ENCODE results near the gene PLEKHO2.
"Not testable (repeated sequence)": the region's sequence is repeated elsewhere in the genome, so short reads cannot be mapped to it uniquely, and the experiment has no call there.

PLEKHO2 gene

DNA sequence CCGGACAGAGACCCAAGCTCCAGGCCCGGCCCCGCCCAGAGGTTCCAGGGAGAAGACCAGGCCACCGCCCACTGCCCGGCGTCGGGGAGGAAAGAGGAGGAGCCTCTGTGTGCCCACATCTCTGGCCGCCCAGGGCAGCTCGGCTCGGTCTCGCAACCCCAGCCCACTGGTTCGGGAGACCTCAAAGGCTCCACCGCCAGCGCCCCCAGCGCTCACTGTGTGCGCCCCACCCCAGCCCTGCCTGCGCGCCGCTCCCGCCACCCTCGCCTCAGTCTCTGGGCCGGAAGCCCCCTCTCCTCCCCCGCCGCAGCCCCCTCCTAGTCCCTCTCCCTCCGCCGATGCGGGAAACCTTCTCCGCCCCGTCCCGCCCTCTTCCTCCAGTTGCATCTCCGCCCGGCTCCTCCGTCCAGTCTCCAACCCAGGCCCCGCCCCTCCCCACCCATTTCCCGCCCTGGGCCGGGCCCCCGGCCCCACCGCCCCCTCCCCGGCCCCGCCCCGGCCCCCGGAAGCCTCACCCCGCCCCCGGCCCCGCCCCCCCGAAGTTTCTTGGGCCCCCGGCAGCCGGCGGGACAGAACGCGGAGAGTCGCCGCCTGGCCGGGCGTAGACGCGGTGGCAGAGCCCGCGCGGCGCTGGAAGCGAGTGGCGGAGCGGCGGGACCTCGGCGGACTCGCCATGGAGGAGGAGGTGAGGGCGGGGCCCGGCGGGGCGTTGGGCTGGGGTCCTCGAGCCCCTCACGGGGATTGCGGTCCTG is at the start of gene PLEKHO2:
TSS of gene PLEKHO2 (plus strand) at position 572 of the 752 bp plus-strand sequence. CDS start at position 674, 102 bp downstream.
- Histone ChIP-seq H3K4me1 (ENCODE audit: control insufficient read depth, insufficient read depth, low read length, unreplicated experiment) (peaks cover 31% of the 10 kb centered on the region), H3K27ac (ENCODE audit: low read depth, low read length) (peak within 1 kb of the TSS; percentile 73), H3K4me3 (ENCODE audit: low read depth, low read length) (peak within 1 kb of the TSS; percentile 100), H3K79me2 (ENCODE audit: control insufficient read depth, insufficient read depth, low read length, unreplicated experiment) (peaks cover 48% of the 10 kb centered on the region), H3K36me3 (ENCODE audit: insufficient read depth, low read length) (peaks cover 1% of the 10 kb centered on the region; the same call in 1 of the 2 replicates), H3K27me3 (ENCODE audit: insufficient read depth, low read length) (no peaks in the 10 kb centered on the region), H2AFZ (ENCODE audit: low read length, unreplicated experiment) (peak within 1 kb of the TSS; percentile 48)

- Histone ChIP-seq H2AFZ (ENCODE audit: low read length, unreplicated experiment) (no peak overlapping the region), H3K27me3 (ENCODE audit: insufficient read depth, low read length) (no peaks in the 10 kb centered on the region), H3K4me3 (ENCODE audit: low read depth, low read length) (no peak overlapping the region), H3K4me1 (ENCODE audit: control insufficient read depth, insufficient read depth, low read length, unreplicated experiment) (no peaks in the 10 kb centered on the region), H3K79me2 (ENCODE audit: control insufficient read depth, insufficient read depth, low read length, unreplicated experiment) (no peaks in the 10 kb centered on the region), H3K36me3 (ENCODE audit: insufficient read depth, low read length) (no peaks in the 10 kb centered on the region), H3K27ac (ENCODE audit: low read depth, low read length) (no peak overlapping the region)
Observed at GRCh38 chr15:64792282-64792681, 49.4 kb upstream of the PLEKHO2 start.

DNA sequence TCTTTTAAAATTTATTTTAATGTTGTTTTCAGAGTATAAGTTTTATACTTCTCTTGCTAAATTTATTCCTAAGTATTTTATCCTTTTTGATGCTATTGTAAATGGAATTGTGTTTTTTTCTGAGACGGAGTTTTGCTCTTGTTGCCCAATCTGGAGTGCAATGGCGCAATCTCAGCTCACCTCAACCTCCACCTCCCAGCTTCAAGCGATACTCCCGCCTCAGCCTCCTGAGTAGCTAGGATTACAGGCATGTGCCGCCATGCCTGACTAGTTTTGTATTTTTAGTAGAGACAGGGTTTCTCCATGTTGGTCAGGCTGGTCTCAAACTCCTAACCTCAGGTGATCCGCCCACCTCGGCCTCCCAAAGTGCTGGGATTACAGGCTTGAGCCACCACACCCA is 46.4 kb upstream of the PLEKHO2 start:
- H3K36me3 ChIP-seq (ENCODE audit: insufficient read depth, low read length); H3K27me3 ChIP-seq (ENCODE audit: insufficient read depth, low read length); H3K79me2 ChIP-seq (ENCODE audit: control insufficient read depth, insufficient read depth, low read length, unreplicated experiment); H2AFZ ChIP-seq (ENCODE audit: low read length, unreplicated experiment); H3K4me3 ChIP-seq (ENCODE audit: low read depth, low read length); H3K27ac ChIP-seq (ENCODE audit: low read depth, low read length); H3K4me1 ChIP-seq (ENCODE audit: control insufficient read depth, insufficient read depth, low read length, unreplicated experiment): not testable (repeated sequence)

GRCh38 chr15:64795921-64796320 is 45.8 kb upstream of the PLEKHO2 start:
- not testable (repeated sequence) for H3K27me3 ChIP-seq (ENCODE audit: insufficient read depth, low read length); H2AFZ ChIP-seq (ENCODE audit: low read length, unreplicated experiment); H3K79me2 ChIP-seq (ENCODE audit: control insufficient read depth, insufficient read depth, low read length, unreplicated experiment); H3K4me3 ChIP-seq (ENCODE audit: low read depth, low read length); H3K4me1 ChIP-seq (ENCODE audit: control insufficient read depth, insufficient read depth, low read length, unreplicated experiment); H3K27ac ChIP-seq (ENCODE audit: low read depth, low read length); H3K36me3 ChIP-seq (ENCODE audit: insufficient read depth, low read length)

GRCh38 chr15:64798905-64799304 is 42.8 kb upstream of the PLEKHO2 start:
- H3K79me2 ChIP-seq (ENCODE audit: control insufficient read depth, insufficient read depth, low read length, unreplicated experiment); H3K27me3 ChIP-seq (ENCODE audit: insufficient read depth, low read length); H3K36me3 ChIP-seq (ENCODE audit: insufficient read depth, low read length); H2AFZ ChIP-seq (ENCODE audit: low read length, unreplicated experiment); H3K4me1 ChIP-seq (ENCODE audit: control insufficient read depth, insufficient read depth, low read length, unreplicated experiment); H3K27ac ChIP-seq (ENCODE audit: low read depth, low read length); H3K4me3 ChIP-seq (ENCODE audit: low read depth, low read length): not testable (repeated sequence)

GRCh38 chr15:64800476-64800875 is 41.2 kb upstream of the PLEKHO2 start:
- no peak overlapping the region for H2AFZ ChIP-seq (ENCODE audit: low read length, unreplicated experiment)
- no peaks in the 10 kb centered on the region for H3K79me2 ChIP-seq (ENCODE audit: control insufficient read depth, insufficient read depth, low read length, unreplicated experiment)
- no peak overlapping the region for H3K27ac ChIP-seq (ENCODE audit: low read depth, low read length)
- H3K27me3 ChIP-seq (ENCODE audit: insufficient read depth, low read length), result no peaks in the 10 kb centered on the region
- peaks cover 6% of the 10 kb centered on the region for H3K4me1 ChIP-seq (ENCODE audit: control insufficient read depth, insufficient read depth, low read length, unreplicated experiment)
- no peak overlapping the region for H3K4me3 ChIP-seq (ENCODE audit: low read depth, low read length)
- H3K36me3 ChIP-seq (ENCODE audit: insufficient read depth, low read length), result no peaks in the 10 kb centered on the region

- Histone ChIP-seq H3K27me3 (ENCODE audit: insufficient read depth, low read length) (no peaks in the 10 kb centered on the region), H3K4me3 (ENCODE audit: low read depth, low read length) (no peak overlapping the region)
Observed at GRCh38 chr15:64803526-64803925, 38.2 kb upstream of the PLEKHO2 start.

GRCh38 chr15:64804619-64805018 is 37.1 kb upstream of the PLEKHO2 start:
- no peaks in the 10 kb centered on the region for H3K27me3 ChIP-seq (ENCODE audit: insufficient read depth, low read length)
- no peaks in the 10 kb centered on the region for H3K79me2 ChIP-seq (ENCODE audit: control insufficient read depth, insufficient read depth, low read length, unreplicated experiment)
- H3K4me3 ChIP-seq (ENCODE audit: low read depth, low read length), result no peak overlapping the region
- peaks cover 6% of the 10 kb centered on the region for H3K4me1 ChIP-seq (ENCODE audit: control insufficient read depth, insufficient read depth, low read length, unreplicated experiment)
- no peak overlapping the region for H3K27ac ChIP-seq (ENCODE audit: low read depth, low read length)
- no peaks in the 10 kb centered on the region for H3K36me3 ChIP-seq (ENCODE audit: insufficient read depth, low read length)
- no peak overlapping the region for H2AFZ ChIP-seq (ENCODE audit: low read length, unreplicated experiment)

More at GRCh38 chr15:64803526-64803925, 38.2 kb upstream of the PLEKHO2 start:
- Histone ChIP-seq H3K4me1 (ENCODE audit: control insufficient read depth, insufficient read depth, low read length, unreplicated experiment) (peaks cover 6% of the 10 kb centered on the region), H3K36me3 (ENCODE audit: insufficient read depth, low read length) (no peaks in the 10 kb centered on the region), H3K79me2 (ENCODE audit: control insufficient read depth, insufficient read depth, low read length, unreplicated experiment) (no peaks in the 10 kb centered on the region), H3K27ac (ENCODE audit: low read depth, low read length) (no peak overlapping the region), H2AFZ (ENCODE audit: low read length, unreplicated experiment) (no peak overlapping the region)

DNA sequence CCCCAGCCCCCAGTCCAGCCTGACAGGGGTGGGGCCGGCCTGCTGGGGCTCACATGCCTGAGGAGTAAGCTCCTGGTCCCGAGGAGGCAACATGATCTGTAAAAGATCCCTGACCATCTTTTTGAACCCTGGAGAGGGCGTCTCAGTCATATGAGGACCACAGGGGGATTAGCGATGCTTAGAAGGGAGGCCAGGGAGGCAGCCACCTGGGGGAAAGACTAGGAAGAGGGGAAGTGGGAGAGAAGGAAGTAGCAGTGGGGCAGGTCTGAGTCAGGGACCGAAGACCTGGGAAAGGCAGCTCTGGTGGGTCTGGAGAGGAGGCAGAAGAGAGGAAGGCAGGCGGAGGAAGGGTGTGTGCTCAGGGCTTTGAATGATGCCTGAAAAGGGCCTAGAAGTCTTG is 35.2 kb upstream of the PLEKHO2 start:
- Histone ChIP-seq H3K27ac (ENCODE audit: low read depth, low read length) (no peak overlapping the region), H3K4me3 (ENCODE audit: low read depth, low read length) (no peak overlapping the region), H3K27me3 (ENCODE audit: insufficient read depth, low read length) (no peaks in the 10 kb centered on the region), H3K79me2 (ENCODE audit: control insufficient read depth, insufficient read depth, low read length, unreplicated experiment) (no peaks in the 10 kb centered on the region), H2AFZ (ENCODE audit: low read length, unreplicated experiment) (no peak overlapping the region), H3K4me1 (ENCODE audit: control insufficient read depth, insufficient read depth, low read length, unreplicated experiment) (peaks cover 11% of the 10 kb centered on the region), H3K36me3 (ENCODE audit: insufficient read depth, low read length) (no peaks in the 10 kb centered on the region)

DNA sequence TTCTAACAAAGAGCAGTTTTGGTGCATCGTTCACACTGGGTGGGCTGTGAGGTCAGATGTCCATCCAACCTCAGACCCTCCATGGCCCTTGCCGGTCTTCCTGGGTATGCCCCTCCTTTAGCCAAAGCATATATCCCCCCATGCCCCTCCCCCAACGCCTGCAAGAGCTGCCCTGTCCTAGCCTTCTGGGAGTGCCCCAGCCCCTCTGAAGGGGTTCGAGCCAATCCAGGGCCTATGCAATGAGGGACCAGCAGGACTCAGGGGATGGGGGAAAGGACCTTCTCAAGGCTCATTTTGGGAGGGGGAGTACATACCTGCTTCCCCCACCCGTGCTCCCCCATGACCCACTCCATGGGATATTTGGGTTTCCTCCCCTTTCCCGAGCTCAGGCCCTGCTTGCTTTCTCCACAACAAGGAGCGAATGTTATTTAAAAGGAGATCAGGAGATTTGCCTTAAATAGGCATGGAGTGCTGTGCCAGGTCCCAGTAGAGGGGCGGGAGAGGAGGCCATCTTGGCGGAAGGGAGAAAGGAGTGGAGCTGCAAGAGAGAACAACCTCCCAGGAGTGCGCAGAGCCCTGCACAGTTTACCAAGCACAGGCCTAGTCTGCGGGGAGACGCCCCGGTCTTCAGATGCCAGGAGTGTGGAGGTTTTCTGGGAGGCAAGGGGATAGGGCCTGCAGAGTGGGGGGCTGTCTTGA is 34.5 kb upstream of the PLEKHO2 start:
- no peak overlapping the region for H3K4me3 ChIP-seq (ENCODE audit: low read depth, low read length)
- H3K4me1 ChIP-seq (ENCODE audit: control insufficient read depth, insufficient read depth, low read length, unreplicated experiment), result peaks cover 7% of the 10 kb centered on the region
- no peak overlapping the region for H3K27ac ChIP-seq (ENCODE audit: low read depth, low read length)
- H2AFZ ChIP-seq (ENCODE audit: low read length, unreplicated experiment), result no peak overlapping the region
- H3K79me2 ChIP-seq (ENCODE audit: control insufficient read depth, insufficient read depth, low read length, unreplicated experiment), result no peaks in the 10 kb centered on the region
- H3K36me3 ChIP-seq (ENCODE audit: insufficient read depth, low read length), result no peaks in the 10 kb centered on the region
- no peaks in the 10 kb centered on the region for H3K27me3 ChIP-seq (ENCODE audit: insufficient read depth, low read length)

DNA sequence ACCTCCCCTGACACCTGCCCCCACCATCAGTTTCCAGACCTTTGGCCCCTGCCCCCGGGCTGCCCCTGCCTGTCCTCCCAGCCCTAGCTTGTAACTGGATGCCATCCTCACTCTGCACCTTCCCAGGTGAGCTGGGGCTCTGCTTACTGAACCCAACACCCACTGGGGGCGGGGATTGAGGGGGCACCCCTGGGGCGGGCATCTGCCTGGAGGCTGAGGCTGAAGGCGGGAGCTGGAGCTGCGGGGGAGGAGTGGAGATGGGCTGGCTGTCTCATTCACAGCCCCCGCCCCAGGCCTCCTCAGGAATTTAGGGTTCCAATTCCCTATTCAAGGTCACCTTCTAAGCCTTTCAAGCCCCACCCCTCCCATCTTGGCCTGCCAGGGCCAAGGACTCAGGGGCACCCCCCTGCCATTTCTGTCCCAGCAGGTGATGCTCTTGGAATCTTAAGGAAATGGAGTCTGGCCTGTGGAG is 33.9 kb upstream of the PLEKHO2 start:
- Histone ChIP-seq H3K4me3 (ENCODE audit: low read depth, low read length) (no peak overlapping the region), H3K36me3 (ENCODE audit: insufficient read depth, low read length) (no peaks in the 10 kb centered on the region), H3K79me2 (ENCODE audit: control insufficient read depth, insufficient read depth, low read length, unreplicated experiment) (no peaks in the 10 kb centered on the region), H2AFZ (ENCODE audit: low read length, unreplicated experiment) (no peak overlapping the region), H3K27me3 (ENCODE audit: insufficient read depth, low read length) (no peaks in the 10 kb centered on the region), H3K27ac (ENCODE audit: low read depth, low read length) (no peak overlapping the region), H3K4me1 (ENCODE audit: control insufficient read depth, insufficient read depth, low read length, unreplicated experiment) (peaks cover 5% of the 10 kb centered on the region)
